Loucy (cell line): ENCODE data around the gene CTDSPL.
A peak's percentile ranks its signal among the peaks of the same experiment; 100 is the strongest.

ENCODE experiments used
- H2AFZ ChIP-seq: fragments of 200-600 bp; sonication (generic); 2 replicates; pipeline ENCODE4 v1.6.0; 2016; ENCODE audit warnings: antibody characterized with exemption, mild to moderate bottlenecking, low read length, moderate library complexity
- H3F3A ChIP-seq: fragments of 200-600 bp; 2 replicates; pipeline ENCODE4 v1.6.0; 2016; ENCODE audit warnings: antibody characterized with exemption, low read depth, mild to moderate bottlenecking
- H3K27me3 ChIP-seq: fragments of 200-600 bp; sonication (generic); 2 replicates; pipeline ENCODE4 v1.6.1; 2014; ENCODE audit warnings: low read length, mild to moderate bottlenecking; ENCODE audit not compliant: insufficient read depth, poor library complexity, severe bottlenecking
- H3K36me3 ChIP-seq: fragments of 200-600 bp; sonication (generic); 2 replicates; pipeline ENCODE4 v1.6.1; 2016; ENCODE audit warnings: low read length; ENCODE audit not compliant: insufficient read depth
- H3K4me1 ChIP-seq: fragments of 200-600 bp; sonication (generic); 2 replicates; pipeline ENCODE4 v1.5.1; 2014; ENCODE audit warnings: low read length, mild to moderate bottlenecking; ENCODE audit not compliant: insufficient read depth, poor library complexity, severe bottlenecking
- H3K4me2 ChIP-seq: fragments of 200-600 bp; sonication (generic); 2 replicates; pipeline ENCODE4 v1.6.0; 2014; ENCODE audit warnings: antibody characterized with exemption, low read length, low read depth, mild to moderate bottlenecking; ENCODE audit not compliant: poor library complexity, severe bottlenecking
- H3K4me3 ChIP-seq: fragments of 200-600 bp; sonication (generic); 2 replicates; pipeline ENCODE4 v1.5.1; 2014; ENCODE audit warnings: low read length, mild to moderate bottlenecking, mixed read lengths; ENCODE audit not compliant: poor library complexity, severe bottlenecking
- H3K79me2 ChIP-seq: fragments of 200-600 bp; sonication (generic); 2 replicates; pipeline ENCODE4 v1.6.1; 2014; ENCODE audit warnings: low read length; ENCODE audit not compliant: insufficient read depth
- H3K9ac ChIP-seq: fragments of 200-600 bp; sonication (generic); 2 replicates; pipeline ENCODE4 v1.6.0; 2014; ENCODE audit warnings: mild to moderate bottlenecking, low read depth, low read length, moderate library complexity; ENCODE audit not compliant: poor library complexity, severe bottlenecking
- H3K9me2 ChIP-seq: fragments of 200-600 bp; sonication (generic); replicated peaks from 2 replicates; pipeline ENCODE4 v1.6.1; 2016; ENCODE audit warnings: low read depth, low read length, mixed read lengths
- H3K9me3 ChIP-seq: fragments of 200-600 bp; sonication (generic); 2 replicates; pipeline ENCODE4 v1.6.1; 2014; ENCODE audit warnings: mild to moderate bottlenecking, antibody characterized with exemption, low read length, low read depth; ENCODE audit not compliant: insufficient read depth
- H4K20me1 ChIP-seq: fragments of 200-600 bp; sonication (generic); 2 replicates; pipeline ENCODE4 v1.6.0; 2014; ENCODE audit warnings: antibody characterized with exemption, low read length, mild to moderate bottlenecking; ENCODE audit not compliant: insufficient read depth, poor library complexity, severe bottlenecking
- CTCF ChIP-seq: fragments of 200-600 bp; sonication (generic); conservative IDR thresholded peaks from 2 replicates; pipeline ENCODE4 v1.5.1; 2014; ENCODE audit warnings: mild to moderate bottlenecking, antibody characterized with exemption, low read length
- EZH2phosphoT487 ChIP-seq: fragments of 200-600 bp; IDR thresholded peaks from 2 replicates; pipeline ENCODE4 v1.6.1; 2018; ENCODE audit warnings: antibody characterized with exemption, mild to moderate bottlenecking, moderate library complexity, borderline replicate concordance

Gene CTDSPL

GRCh38 chr3:37903734-37904133, 42.1 kb downstream of the CTDSPL start:
- no peak overlapping the region for H3K4me2 ChIP-seq
- H4K20me1 ChIP-seq, result no peaks in the 10 kb centered on the region
- no peaks in the 10 kb centered on the region for H3K36me3 ChIP-seq
- no peak overlapping the region for H3K4me3 ChIP-seq
- no peaks in the 10 kb centered on the region for H3K9me2 ChIP-seq
- H2AFZ ChIP-seq, result no peak overlapping the region
- TF ChIP-seq CTCF (no peak), EZH2phosphoT487 (no peak)
- no peaks in the 10 kb centered on the region for H3K9me3 ChIP-seq
- H3K27me3 ChIP-seq, result no peaks in the 10 kb centered on the region
- no peaks in the 10 kb centered on the region for H3K79me2 ChIP-seq
- H3F3A ChIP-seq, result peaks cover 13% of the 10 kb centered on the region
- H3K4me1 ChIP-seq, result peaks cover 92% of the 10 kb centered on the region
- H3K9ac ChIP-seq, result peak overlapping the region; percentile 10

GRCh38 chr3:37904601-37905000, 42.9 kb downstream of the CTDSPL start:
- no peak for TF ChIP-seq CTCF
- no peak for TF ChIP-seq EZH2phosphoT487
- Histone ChIP-seq H3K4me1 (peaks cover 92% of the 10 kb centered on the region), H3K4me2 (no peak overlapping the region), H4K20me1 (no peaks in the 10 kb centered on the region), H3F3A (peaks cover 13% of the 10 kb centered on the region), H2AFZ (no peak overlapping the region), H3K79me2 (no peaks in the 10 kb centered on the region), H3K9me3 (no peaks in the 10 kb centered on the region), H3K9ac (no peak overlapping the region), H3K9me2 (no peaks in the 10 kb centered on the region), H3K27me3 (no peaks in the 10 kb centered on the region), H3K36me3 (no peaks in the 10 kb centered on the region), H3K4me3 (no peak overlapping the region)

DNA sequence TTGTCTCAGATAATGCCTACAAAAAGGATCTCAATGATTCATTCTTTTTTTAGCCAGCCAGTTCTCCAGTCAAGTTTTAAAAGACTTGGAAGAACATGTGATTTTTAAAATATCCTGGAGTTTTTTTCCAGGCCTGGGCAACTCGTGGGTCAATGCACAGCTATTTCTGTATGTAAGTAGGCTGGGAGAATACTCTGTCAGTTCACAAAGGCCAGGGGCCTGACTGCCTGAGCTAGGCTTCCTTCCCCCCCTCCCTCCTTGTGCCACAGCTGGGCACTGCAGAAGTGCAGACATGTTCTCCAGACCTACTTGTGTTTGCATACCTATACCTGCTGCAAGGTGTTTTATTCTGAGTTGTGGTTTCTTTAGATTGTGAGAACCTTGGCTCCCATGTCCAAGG, 43.7 kb downstream of the CTDSPL start:
- H3K4me3 ChIP-seq, result no peak overlapping the region
- H4K20me1 ChIP-seq, result no peaks in the 10 kb centered on the region
- peaks cover 92% of the 10 kb centered on the region for H3K4me1 ChIP-seq
- TF ChIP-seq EZH2phosphoT487 (no peak), CTCF (no peak)
- no peak overlapping the region for H2AFZ ChIP-seq
- H3K36me3 ChIP-seq, result no peaks in the 10 kb centered on the region
- no peaks in the 10 kb centered on the region for H3K9me3 ChIP-seq
- H3K9ac ChIP-seq, result peak overlapping the region; percentile 68
- no peaks in the 10 kb centered on the region for H3K79me2 ChIP-seq
- H3F3A ChIP-seq, result peaks cover 13% of the 10 kb centered on the region
- H3K4me2 ChIP-seq, result peak overlapping the region; percentile 89
- no peaks in the 10 kb centered on the region for H3K9me2 ChIP-seq
- H3K27me3 ChIP-seq, result no peaks in the 10 kb centered on the region
